Endothelial cell of umbilical vein (primary cell): Measurements from ENCODE around the gene KIAA0232. TPM values are rescaled to one million over a fixed set of nuclear protein-coding genes. Genes with fewer than 3 reads are reported as not detected.

Experiments
- BruUV-seq: library from RNA; stranded (reverse); fragments of 400-500 nt; replicated peaks from 2 replicates; lab custom pipeline; 2021; lab: Mats Ljungman, UMichigan
- CTCF ChIA-PET: fragments of 300-600, 350-600 bp; sonication (Branson Sonifier 250); formaldehyde crosslinking; loops from one replicate; lab custom pipeline; 2021; ENCODE audit warnings: antibody characterized with exemption, inconsistent platforms; lab: Charles Lee
- POLR2A ChIA-PET: fragments of 300-600, 350-600 bp; sonication (Branson Sonifier 250); formaldehyde crosslinking; loops from one replicate; lab custom pipeline; 2021; ENCODE audit warnings: antibody characterized with exemption, inconsistent platforms; lab: Charles Lee
- DNase-seq: peaks from one replicate; pipeline ENCODE4 v3.0.0-alpha.2; 2011; ENCODE audit warnings: low read depth, low spot score
- FAIRE-seq: peaks from 2 replicates; lab custom pipeline; 2011; peaks lifted over from hg19 to GRCh38; lab: Jason Lieb, UNC
- H2AFZ ChIP-seq: 2 replicates; pipeline ENCODE4 v1.6.0; 2012; ENCODE audit warnings: low read depth, low read length, control low read depth, inconsistent platforms
- H3K27ac ChIP-seq: 2 replicates; pipeline ENCODE4 v1.5.1; 2011; ENCODE audit warnings: low read depth, mild to moderate bottlenecking, control low read depth, low read length, moderate library complexity; ENCODE audit not compliant: insufficient read depth
- H3K27me3 ChIP-seq, 2 experiments: 2 replicates each; pipeline versions ENCODE4 v1.6.0 to v1.6.1; 2011; ENCODE audit warnings: low read length in 2 of 2, mixed read lengths in 1 of 2; ENCODE audit not compliant: control insufficient read depth in 2 of 2, insufficient read depth in 2 of 2
- H3K36me3 ChIP-seq, 2 experiments: 2 replicates in 1 of 2; 3 replicates in 1 of 2; pipeline ENCODE4 v1.5.1; 2011; ENCODE audit warnings: low read length in 2 of 2, mild to moderate bottlenecking in 1 of 2, moderate library complexity in 1 of 2; ENCODE audit not compliant: control insufficient read depth in 2 of 2, insufficient read depth in 2 of 2; ENCODE audit errors: extremely low read depth in 1 of 2
- H3K4me1 ChIP-seq: 3 replicates; pipeline ENCODE4 v1.5.1; 2011; ENCODE audit warnings: mild to moderate bottlenecking, low read length; ENCODE audit not compliant: control insufficient read depth, insufficient read depth; ENCODE audit errors: extremely low read depth
- H3K4me2 ChIP-seq: 2 replicates; pipeline ENCODE4 v1.6.1; 2011; ENCODE audit warnings: low read length, control low read depth, mixed read lengths; ENCODE audit not compliant: insufficient read depth
- H3K4me3 ChIP-seq, 3 experiments: fragments of 200-600 bp in 1 of 3; sonication (generic), shearing (Covaris generic) in 1 of 3; replicated peaks in 1 of 3; 2 replicates each; pipeline ENCODE4 v1.5.1; 2011 to 2016; ENCODE audit warnings: control low read depth in 3 of 3, low read length in 3 of 3, mild to moderate bottlenecking in 2 of 3, inconsistent platforms in 1 of 3, low read depth in 1 of 3, moderate library complexity in 1 of 3; ENCODE audit not compliant: insufficient read depth in 1 of 3
- H3K79me2 ChIP-seq: 2 replicates; pipeline ENCODE4 v1.6.0; 2012; ENCODE audit warnings: low read length, inconsistent platforms; ENCODE audit not compliant: control insufficient read depth, insufficient read depth
- H3K9ac ChIP-seq: replicated peaks from 2 replicates; pipeline ENCODE3; 2011; ENCODE audit warnings: low read length, control low read depth; ENCODE audit not compliant: insufficient read depth; ENCODE audit errors: extremely low read depth
- H3K9me1 ChIP-seq: replicated peaks from 3 replicates; pipeline ENCODE4 v1.6.0; 2011; ENCODE audit warnings: mild to moderate bottlenecking, low read length; ENCODE audit not compliant: control insufficient read depth, insufficient read depth; ENCODE audit errors: extremely low read depth
- H3K9me3 ChIP-seq: replicated peaks from 2 replicates; pipeline ENCODE4 v1.5.1; 2012; ENCODE audit warnings: low read length, inconsistent platforms; ENCODE audit not compliant: control insufficient read depth, insufficient read depth
- H4K20me1 ChIP-seq: replicated peaks from 2 replicates; pipeline ENCODE3; 2011; ENCODE audit warnings: mild to moderate bottlenecking, low read length; ENCODE audit not compliant: control insufficient read depth, insufficient read depth; ENCODE audit errors: extremely low read depth
- EZH2 ChIP-seq: IDR thresholded peaks from 2 replicates; pipeline ENCODE4 v1.6.1; 2012; ENCODE audit warnings: borderline replicate concordance, low read depth, mild to moderate bottlenecking, moderate library complexity, low read length, inconsistent platforms; ENCODE audit not compliant: severe bottlenecking
- FOS ChIP-seq: IDR thresholded peaks from 2 replicates; pipeline ENCODE4 v1.6.1; 2011; ENCODE audit warnings: mild to moderate bottlenecking, low read length, moderate library complexity, borderline replicate concordance; ENCODE audit not compliant: insufficient read depth
- GATA2 ChIP-seq: IDR thresholded peaks from 2 replicates; pipeline ENCODE4 v1.7.0; 2011; ENCODE audit warnings: low read depth, mild to moderate bottlenecking, moderate library complexity, mixed read lengths, low read length; ENCODE audit not compliant: insufficient read length, insufficient read depth
- JUN ChIP-seq: IDR thresholded peaks from 2 replicates; pipeline ENCODE4 v1.6.1; 2011; ENCODE audit warnings: borderline replicate concordance, low read depth; ENCODE audit not compliant: insufficient read length, insufficient read depth
- MYC ChIP-seq: IDR thresholded peaks from one replicate; pipeline ENCODE4 v1.6.1; 2011; ENCODE audit warnings: mild to moderate bottlenecking, low read depth, low read length
- POLR2A ChIP-seq: IDR thresholded peaks from 2 replicates; pipeline ENCODE4 v1.6.1; 2012; ENCODE audit warnings: low read depth, mild to moderate bottlenecking, control low read depth, low read length
- POLR2AphosphoS5 ChIP-seq: IDR thresholded peaks from 2 replicates; pipeline ENCODE4 v1.6.1; 2012; ENCODE audit warnings: low read depth, mild to moderate bottlenecking, control low read depth, low read length, moderate library complexity; ENCODE audit not compliant: insufficient read depth
- dilution Hi-C: fragments of 300-500 bp; cut with MboI; formaldehyde crosslinking; loops from one replicate; pipeline ENCODE4 v1.15.0; 2019; ENCODE audit warnings: low sequenced_read_pairs; ENCODE audit not compliant: extremely low pct_ligation_motif_present
- intact Hi-C: fragments of 100-400 bp; cut with micrococcal nuclease; formaldehyde crosslinking; loops from one replicate; pipeline ENCODE4 v1.10.0; 2022
- polyA plus RNA-seq, 4 experiments: library from polyadenylated mRNA; depleted of rRNA in 3 of 4; stranded (reverse) in 3 of 4; unstranded in 1 of 4; fragments of >200 nt; gene quantifications; 2 replicates each; pipeline versions ENCODE4 v1.2.1 to v1.2.3, GENCODE V29; 2011 to 2012; ENCODE audit warnings: missing spikeins in 1 of 4
- total RNA-seq: library from RNA; stranded (reverse); gene quantifications from 2 replicates; pipeline ENCODE4 v1.2.3, GENCODE V29; 2021
- TF ChIP-seq, protein P1 (sequence below): IDR thresholded peaks from 2 replicates; pipeline ENCODE4 v1.6.1; 2011; ENCODE audit not compliant: insufficient read depth, insufficient read length
- TF ChIP-seq, protein P2 (sequence below), 2 donors: IDR thresholded peaks; 1 replicate in 1 of 2; 2 replicates in 1 of 2; pipeline ENCODE4 v1.5.1; 2011; ENCODE audit warnings: low read length in 2 of 2, mild to moderate bottlenecking in 2 of 2, moderate library complexity in 2 of 2, control low read depth in 1 of 2, inconsistent platforms in 1 of 2, low read depth in 1 of 2; ENCODE audit not compliant: insufficient read depth in 1 of 2; ENCODE audit errors: extremely low read depth in 1 of 2

Gene KIAA0232
- total and polyA plus RNA-seq, 2 donors (not counting 3 experiments of a cell fraction or from before 2014, with no cell fraction given): 5.3 to 18.4 TPM

DNA sequence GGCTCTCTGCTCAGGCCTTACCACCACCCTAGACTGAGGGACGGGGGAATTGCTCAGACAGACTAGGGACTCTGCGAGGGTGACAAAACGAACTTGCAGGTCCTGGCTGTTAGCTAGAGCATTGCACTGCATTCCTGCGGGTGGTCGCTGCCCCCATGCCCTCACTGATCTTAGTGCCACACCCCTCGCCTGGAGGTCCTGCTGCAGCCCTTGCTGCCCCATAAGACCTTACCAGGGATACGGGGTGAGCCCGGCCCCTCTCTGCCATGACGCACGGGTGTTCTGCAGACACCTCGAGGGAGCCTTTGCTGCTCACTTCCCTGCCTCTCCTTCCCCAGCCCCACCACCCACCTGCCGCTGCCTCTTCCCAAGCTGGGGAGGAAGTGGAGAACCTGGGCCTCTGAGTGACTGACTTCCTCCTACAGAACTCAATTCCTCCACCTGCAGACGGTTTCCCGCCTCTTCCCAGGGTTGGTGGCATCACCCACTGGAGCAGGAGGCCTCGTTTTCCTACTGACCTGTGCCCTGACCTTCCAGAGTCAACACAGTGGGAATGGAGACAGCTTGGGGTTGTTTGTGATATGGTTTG is 107.3 kb downstream of the KIAA0232 start:
- H2AFZ ChIP-seq: no peak overlapping the region
- no peaks in the 10 kb centered on the region for H3K9me1 ChIP-seq
- FAIRE-seq (no peak), DNase-seq (no peak)
- dilution Hi-C loops: no loop called here
- intact Hi-C loops: no loop called here
- H3K4me3 ChIP-seq: no peak overlapping the region
- no peaks in the 10 kb centered on the region for H3K79me2 ChIP-seq
- no peak overlapping the region for H3K27ac ChIP-seq
- ChIA-PET CTCF (no interaction called here), POLR2A (no interaction called here)
- H3K4me2 ChIP-seq: no peak overlapping the region
- H3K9ac ChIP-seq: no peak overlapping the region
- no peaks in the 10 kb centered on the region for H3K27me3 ChIP-seq
- no peaks in the 10 kb centered on the region for H3K36me3 ChIP-seq
- TF ChIP-seq JUN (no peak), POLR2A (no peak), FOS (no peak), GATA2 (no peak), POLR2AphosphoS5 (no peak), MYC (no peak), EZH2 (no peak)
- TF ChIP-seq, protein P1, sequence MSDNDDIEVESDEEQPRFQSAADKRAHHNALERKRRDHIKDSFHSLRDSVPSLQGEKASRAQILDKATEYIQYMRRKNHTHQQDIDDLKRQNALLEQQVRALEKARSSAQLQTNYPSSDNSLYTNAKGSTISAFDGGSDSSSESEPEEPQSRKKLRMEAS: no peak
- TF ChIP-seq, protein P2, sequence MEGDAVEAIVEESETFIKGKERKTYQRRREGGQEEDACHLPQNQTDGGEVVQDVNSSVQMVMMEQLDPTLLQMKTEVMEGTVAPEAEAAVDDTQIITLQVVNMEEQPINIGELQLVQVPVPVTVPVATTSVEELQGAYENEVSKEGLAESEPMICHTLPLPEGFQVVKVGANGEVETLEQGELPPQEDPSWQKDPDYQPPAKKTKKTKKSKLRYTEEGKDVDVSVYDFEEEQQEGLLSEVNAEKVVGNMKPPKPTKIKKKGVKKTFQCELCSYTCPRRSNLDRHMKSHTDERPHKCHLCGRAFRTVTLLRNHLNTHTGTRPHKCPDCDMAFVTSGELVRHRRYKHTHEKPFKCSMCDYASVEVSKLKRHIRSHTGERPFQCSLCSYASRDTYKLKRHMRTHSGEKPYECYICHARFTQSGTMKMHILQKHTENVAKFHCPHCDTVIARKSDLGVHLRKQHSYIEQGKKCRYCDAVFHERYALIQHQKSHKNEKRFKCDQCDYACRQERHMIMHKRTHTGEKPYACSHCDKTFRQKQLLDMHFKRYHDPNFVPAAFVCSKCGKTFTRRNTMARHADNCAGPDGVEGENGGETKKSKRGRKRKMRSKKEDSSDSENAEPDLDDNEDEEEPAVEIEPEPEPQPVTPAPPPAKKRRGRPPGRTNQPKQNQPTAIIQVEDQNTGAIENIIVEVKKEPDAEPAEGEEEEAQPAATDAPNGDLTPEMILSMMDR (IDR thresholded peaks at IDR 0.05; ENCODE audit: extremely low read depth in 1 of 2, insufficient read depth in 1 of 2, low read depth in 1 of 2, low read length in 2 of 2): no peak
- BruUV-seq: no TSS peak
- no peaks in the 10 kb centered on the region for H3K4me1 ChIP-seq
- H4K20me1 ChIP-seq: no peaks in the 10 kb centered on the region
- no peaks in the 10 kb centered on the region for H3K9me3 ChIP-seq
